ENCODE data around the gene PSD2. TPM values are rescaled to one million over a fixed set of nuclear protein-coding genes. Genes with fewer than 3 reads are reported as not detected.

The PSD2 gene
- total RNA-seq, 1 donor from 2014 or later: 0.52 TPM

DNA sequence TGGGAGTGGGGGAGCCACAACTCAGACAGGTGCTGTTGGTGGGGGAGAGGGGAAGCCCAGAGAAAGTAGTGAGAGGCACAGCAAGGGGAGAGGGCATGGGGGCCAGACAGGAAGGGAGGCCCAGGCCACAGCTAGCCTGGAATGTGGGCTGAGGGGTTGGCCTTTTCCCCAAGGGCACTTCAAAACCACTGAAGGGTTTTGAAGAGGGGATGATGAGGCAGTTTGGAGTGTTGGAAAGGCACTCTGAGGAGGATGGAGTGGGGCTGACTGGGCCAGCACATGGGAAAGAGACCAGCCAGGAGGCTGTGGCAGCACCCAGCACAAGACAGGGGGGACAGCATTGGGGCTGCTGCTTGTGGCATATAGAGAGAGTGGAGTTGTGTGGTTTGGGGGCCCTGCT, 3.8 kb downstream of the PSD2 start:
- H3K4me3 ChIP-seq (ENCODE audit: low read length in 3 of 3): no peak overlapping the region
- no peak overlapping the region for H3K9ac ChIP-seq (ENCODE audit: low read depth in 1 of 3, low read length in 3 of 3)
- H3K9me3 ChIP-seq (ENCODE audit: control insufficient read depth in 3 of 3, low read length in 3 of 3): no peaks in the 10 kb centered on the region
- no peaks in the 10 kb centered on the region for H3K4me1 ChIP-seq (ENCODE audit: control insufficient read depth in 3 of 3, insufficient read depth in 3 of 3, low read length in 3 of 3)
- no peak overlapping the region for H3K27ac ChIP-seq (ENCODE audit: low read depth, low read length)
- H3K36me3 ChIP-seq (ENCODE audit: control insufficient read depth in 3 of 3, insufficient read depth in 3 of 3, low read length in 3 of 3): no peaks in the 10 kb centered on the region
- peaks cover 51 to 63% (median 62%) of the 10 kb centered on the region in 3 donors for H3K27me3 ChIP-seq (ENCODE audit: control insufficient read depth in 3 of 3, insufficient read depth in 3 of 3, low read length in 3 of 3)

DNA sequence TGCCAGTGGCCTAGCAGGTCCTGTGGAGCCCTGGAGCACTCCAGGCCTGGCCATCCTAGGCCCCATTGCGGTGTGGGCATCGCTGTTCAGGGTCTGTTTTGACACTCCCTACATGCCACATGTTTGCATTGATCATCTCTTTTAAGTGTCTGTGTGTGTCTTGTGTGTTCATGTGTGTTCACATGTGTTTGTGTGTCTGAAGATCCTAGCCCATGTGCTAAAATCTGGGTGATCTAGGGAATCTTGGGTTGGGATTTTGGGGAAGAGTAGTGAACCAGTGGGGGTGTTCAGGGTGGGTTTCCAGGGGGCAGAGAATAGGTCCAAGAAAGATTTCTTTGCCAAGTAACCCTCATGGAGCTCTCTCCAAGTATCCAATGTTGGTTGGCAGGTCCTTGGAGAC, 8.4 kb downstream of the PSD2 start:
- Histone ChIP-seq H3K9ac (ENCODE audit: low read depth in 1 of 3, low read length in 3 of 3) (no peak overlapping the region), H3K4me1 (ENCODE audit: control insufficient read depth in 3 of 3, insufficient read depth in 3 of 3, low read length in 3 of 3) (no peaks in the 10 kb centered on the region), H3K27me3 (ENCODE audit: control insufficient read depth in 3 of 3, insufficient read depth in 3 of 3, low read length in 3 of 3) (peaks cover 22 to 39% (median 37%) of the 10 kb centered on the region in 3 donors), H3K9me3 (ENCODE audit: control insufficient read depth in 3 of 3, low read length in 3 of 3) (no peaks in the 10 kb centered on the region), H3K27ac (ENCODE audit: low read depth, low read length) (no peak overlapping the region), H3K4me3 (ENCODE audit: low read length in 3 of 3) (no peak overlapping the region), H3K36me3 (ENCODE audit: control insufficient read depth in 3 of 3, insufficient read depth in 3 of 3, low read length in 3 of 3) (no peaks in the 10 kb centered on the region)

DNA sequence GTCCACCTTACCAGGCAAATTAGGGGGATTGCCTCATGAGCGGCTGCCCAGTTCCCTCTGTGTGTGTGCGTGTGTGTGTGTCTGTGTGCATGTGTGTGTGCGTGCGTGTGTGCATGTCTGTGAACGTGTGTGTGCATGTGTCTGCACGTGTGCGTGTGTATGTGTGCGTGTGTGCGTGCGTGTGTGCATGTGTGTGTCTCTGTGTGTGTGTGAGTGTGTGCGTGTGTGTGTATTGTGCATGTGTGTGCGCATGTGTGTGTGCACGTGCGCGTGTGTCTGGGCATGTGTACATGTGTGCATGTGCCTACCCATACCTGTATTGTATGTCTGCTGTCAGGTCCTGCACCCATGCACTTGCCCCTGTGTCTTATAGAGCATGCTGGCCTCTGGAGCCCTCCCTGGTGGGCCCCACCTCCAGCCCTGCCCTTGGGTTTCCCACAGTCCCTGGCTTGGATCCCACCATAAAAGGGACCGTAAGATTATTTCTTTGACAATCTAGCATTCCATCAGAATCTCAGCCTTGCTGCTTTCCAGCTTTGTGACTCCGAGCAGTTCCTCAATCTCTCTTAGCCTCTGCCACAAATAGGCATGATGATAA, 9.3 kb downstream of the PSD2 start:
- Histone ChIP-seq H3K9ac (ENCODE audit: low read depth in 1 of 3, low read length in 3 of 3) (no peak overlapping the region), H3K4me3 (ENCODE audit: low read length in 3 of 3) (no peak overlapping the region), H3K27ac (ENCODE audit: low read depth, low read length) (no peak overlapping the region), H3K9me3 (ENCODE audit: control insufficient read depth in 3 of 3, low read length in 3 of 3) (no peaks in the 10 kb centered on the region), H3K27me3 (ENCODE audit: control insufficient read depth in 3 of 3, insufficient read depth in 3 of 3, low read length in 3 of 3) (peaks cover 19 to 33% (median 28%) of the 10 kb centered on the region in 3 donors), H3K36me3 (ENCODE audit: control insufficient read depth in 3 of 3, insufficient read depth in 3 of 3, low read length in 3 of 3) (no peaks in the 10 kb centered on the region), H3K4me1 (ENCODE audit: control insufficient read depth in 3 of 3, insufficient read depth in 3 of 3, low read length in 3 of 3) (no peaks in the 10 kb centered on the region)

DNA sequence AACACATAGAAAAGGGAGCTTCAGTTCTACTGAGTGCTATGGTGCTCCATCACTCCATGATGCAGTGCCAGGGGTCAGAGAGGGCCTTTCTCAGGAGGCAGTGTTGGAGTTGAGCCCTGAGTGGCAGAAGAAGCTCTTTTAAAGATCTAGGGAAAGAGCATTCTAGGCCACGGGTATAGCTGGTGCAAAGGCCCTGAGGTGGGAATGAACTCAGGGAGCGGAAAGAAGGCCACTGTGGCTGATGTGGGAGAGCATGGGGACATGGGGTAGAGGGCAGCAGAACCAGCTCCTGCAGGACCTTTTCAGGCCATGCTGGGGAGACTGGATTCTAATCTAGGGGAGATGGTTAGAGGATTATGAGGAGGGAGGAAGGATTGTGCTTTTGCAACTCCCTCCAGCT, 9.9 kb downstream of the PSD2 start:
- Histone ChIP-seq H3K27me3 (ENCODE audit: control insufficient read depth in 3 of 3, insufficient read depth in 3 of 3, low read length in 3 of 3) (peaks cover 13 to 27% (median 25%) of the 10 kb centered on the region in 3 donors), H3K9ac (ENCODE audit: low read depth in 1 of 3, low read length in 3 of 3) (no peak overlapping the region), H3K36me3 (ENCODE audit: control insufficient read depth in 3 of 3, insufficient read depth in 3 of 3, low read length in 3 of 3) (no peaks in the 10 kb centered on the region), H3K27ac (ENCODE audit: low read depth, low read length) (no peak overlapping the region), H3K9me3 (ENCODE audit: control insufficient read depth in 3 of 3, low read length in 3 of 3) (no peaks in the 10 kb centered on the region), H3K4me1 (ENCODE audit: control insufficient read depth in 3 of 3, insufficient read depth in 3 of 3, low read length in 3 of 3) (no peaks in the 10 kb centered on the region), H3K4me3 (ENCODE audit: low read length in 3 of 3) (no peak overlapping the region)

DNA sequence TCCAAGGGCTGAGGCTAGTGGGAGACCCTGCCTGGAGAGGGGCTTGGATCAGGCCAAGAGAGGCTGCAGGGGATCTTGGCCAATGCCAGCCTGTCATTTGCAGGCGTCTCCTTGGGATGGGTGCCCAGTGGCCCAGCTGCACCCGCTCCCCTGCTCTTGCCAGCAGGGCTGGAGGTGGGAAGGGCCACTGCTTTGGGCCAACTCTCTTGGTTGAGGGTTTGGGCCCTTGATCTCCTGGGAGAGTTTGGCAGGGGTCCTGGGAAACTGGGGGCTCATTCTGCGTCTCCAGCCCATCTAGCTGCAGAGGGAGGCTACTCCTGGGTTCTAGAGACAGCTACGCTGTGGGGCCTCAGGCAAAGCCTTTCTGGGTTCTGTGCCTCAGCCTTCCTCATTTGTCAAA, 10.5 kb downstream of the PSD2 start:
- H3K27ac ChIP-seq (ENCODE audit: low read depth, low read length): no peak overlapping the region
- peaks cover 12 to 26% (median 24%) of the 10 kb centered on the region in 3 donors for H3K27me3 ChIP-seq (ENCODE audit: control insufficient read depth in 3 of 3, insufficient read depth in 3 of 3, low read length in 3 of 3)
- H3K36me3 ChIP-seq (ENCODE audit: control insufficient read depth in 3 of 3, insufficient read depth in 3 of 3, low read length in 3 of 3): no peaks in the 10 kb centered on the region
- no peak overlapping the region for H3K9ac ChIP-seq (ENCODE audit: low read depth in 1 of 3, low read length in 3 of 3)
- H3K4me1 ChIP-seq (ENCODE audit: control insufficient read depth in 3 of 3, insufficient read depth in 3 of 3, low read length in 3 of 3): no peaks in the 10 kb centered on the region
- H3K9me3 ChIP-seq (ENCODE audit: control insufficient read depth in 3 of 3, low read length in 3 of 3): no peaks in the 10 kb centered on the region
- H3K4me3 ChIP-seq (ENCODE audit: low read length in 3 of 3): no peak overlapping the region

DNA sequence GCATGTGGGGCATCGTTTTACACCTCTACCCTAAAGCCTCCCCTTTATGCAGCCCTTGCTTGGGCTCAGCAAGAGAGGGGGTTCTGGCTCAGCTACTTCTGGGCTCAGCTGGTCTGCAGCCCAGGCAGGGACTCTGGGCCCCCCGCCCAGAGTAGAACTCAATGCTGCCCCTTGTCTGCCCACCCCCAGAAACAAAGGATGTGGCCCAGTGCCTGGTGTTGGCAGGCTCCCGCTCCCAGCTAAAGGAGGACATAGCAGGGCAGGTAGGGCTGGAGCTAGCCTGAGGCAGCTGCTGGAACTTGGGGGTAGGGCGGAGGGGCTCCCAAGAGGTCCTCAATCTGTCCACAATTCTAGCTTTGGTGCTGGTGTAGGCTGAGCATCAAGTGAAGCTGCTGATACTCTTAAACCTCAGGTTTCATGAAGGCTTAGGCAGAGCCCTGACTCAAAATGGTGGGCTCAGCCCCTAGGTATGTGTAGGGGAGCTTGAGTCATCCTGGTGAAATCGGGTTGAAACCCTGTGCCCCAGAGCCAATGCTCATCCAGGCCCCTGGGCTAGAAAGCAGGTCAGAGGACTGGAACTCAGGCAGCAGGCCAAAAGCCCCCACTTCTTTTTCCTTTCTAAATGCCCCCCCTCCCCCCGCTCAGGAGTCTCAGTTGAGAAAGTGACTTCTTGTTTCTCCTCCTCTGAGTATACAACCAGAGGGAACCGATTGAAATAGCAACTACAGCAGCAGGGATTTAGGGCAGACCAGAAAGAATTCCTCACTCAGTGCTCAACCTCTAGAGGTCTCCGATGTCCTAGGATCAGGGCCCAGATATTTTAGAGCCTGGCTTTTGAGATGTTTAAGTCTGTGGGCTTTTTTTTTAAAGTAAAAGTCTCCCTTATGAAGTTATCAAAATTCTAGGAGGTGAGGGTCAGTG, 11.4 kb downstream of the PSD2 start:
- H3K4me1 ChIP-seq (ENCODE audit: control insufficient read depth in 3 of 3, insufficient read depth in 3 of 3, low read length in 3 of 3): no peaks in the 10 kb centered on the region
- no peak overlapping the region for H3K4me3 ChIP-seq (ENCODE audit: low read length in 3 of 3)
- H3K27me3 ChIP-seq (ENCODE audit: control insufficient read depth in 3 of 3, insufficient read depth in 3 of 3, low read length in 3 of 3): peaks cover 7 to 18% (median 16%) of the 10 kb centered on the region in 3 donors
- no peak overlapping the region for H3K9ac ChIP-seq (ENCODE audit: low read depth in 1 of 3, low read length in 3 of 3)
- H3K9me3 ChIP-seq (ENCODE audit: control insufficient read depth in 3 of 3, low read length in 3 of 3): no peaks in the 10 kb centered on the region
- no peak overlapping the region for H3K27ac ChIP-seq (ENCODE audit: low read depth, low read length)
- H3K36me3 ChIP-seq (ENCODE audit: control insufficient read depth in 3 of 3, insufficient read depth in 3 of 3, low read length in 3 of 3): no peaks in the 10 kb centered on the region

DNA sequence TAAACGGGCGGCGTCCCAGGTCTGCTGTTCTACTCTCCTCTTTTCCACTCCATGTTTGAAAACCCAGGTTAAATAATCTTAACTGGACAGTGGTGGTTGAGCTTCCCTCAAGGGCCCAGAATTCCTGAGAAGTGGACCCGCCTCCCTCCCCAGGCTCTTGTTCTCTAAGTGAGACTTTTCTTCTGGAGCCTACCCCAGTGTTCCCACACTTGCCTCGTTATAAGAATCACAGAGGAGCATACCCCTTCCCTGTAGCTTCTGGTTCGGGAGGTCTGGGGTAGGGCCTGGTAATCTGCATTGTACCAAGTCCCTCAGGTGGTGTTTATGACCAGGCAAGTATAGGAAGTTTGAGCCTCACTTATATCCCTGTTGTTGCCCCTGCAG, 12.0 kb downstream of the PSD2 start:
- no peak overlapping the region for H3K27ac ChIP-seq (ENCODE audit: low read depth, low read length)
- H3K4me1 ChIP-seq (ENCODE audit: control insufficient read depth in 3 of 3, insufficient read depth in 3 of 3, low read length in 3 of 3): no peaks in the 10 kb centered on the region
- H3K36me3 ChIP-seq (ENCODE audit: control insufficient read depth in 3 of 3, insufficient read depth in 3 of 3, low read length in 3 of 3): no peaks in the 10 kb centered on the region
- H3K27me3 ChIP-seq (ENCODE audit: control insufficient read depth in 3 of 3, insufficient read depth in 3 of 3, low read length in 3 of 3): peaks cover 7 to 16% (median 16%) of the 10 kb centered on the region in 3 donors
- H3K9me3 ChIP-seq (ENCODE audit: control insufficient read depth in 3 of 3, low read length in 3 of 3): no peaks in the 10 kb centered on the region
- H3K9ac ChIP-seq (ENCODE audit: low read depth in 1 of 3, low read length in 3 of 3): no peak overlapping the region
- no peak overlapping the region for H3K4me3 ChIP-seq (ENCODE audit: low read length in 3 of 3)

DNA sequence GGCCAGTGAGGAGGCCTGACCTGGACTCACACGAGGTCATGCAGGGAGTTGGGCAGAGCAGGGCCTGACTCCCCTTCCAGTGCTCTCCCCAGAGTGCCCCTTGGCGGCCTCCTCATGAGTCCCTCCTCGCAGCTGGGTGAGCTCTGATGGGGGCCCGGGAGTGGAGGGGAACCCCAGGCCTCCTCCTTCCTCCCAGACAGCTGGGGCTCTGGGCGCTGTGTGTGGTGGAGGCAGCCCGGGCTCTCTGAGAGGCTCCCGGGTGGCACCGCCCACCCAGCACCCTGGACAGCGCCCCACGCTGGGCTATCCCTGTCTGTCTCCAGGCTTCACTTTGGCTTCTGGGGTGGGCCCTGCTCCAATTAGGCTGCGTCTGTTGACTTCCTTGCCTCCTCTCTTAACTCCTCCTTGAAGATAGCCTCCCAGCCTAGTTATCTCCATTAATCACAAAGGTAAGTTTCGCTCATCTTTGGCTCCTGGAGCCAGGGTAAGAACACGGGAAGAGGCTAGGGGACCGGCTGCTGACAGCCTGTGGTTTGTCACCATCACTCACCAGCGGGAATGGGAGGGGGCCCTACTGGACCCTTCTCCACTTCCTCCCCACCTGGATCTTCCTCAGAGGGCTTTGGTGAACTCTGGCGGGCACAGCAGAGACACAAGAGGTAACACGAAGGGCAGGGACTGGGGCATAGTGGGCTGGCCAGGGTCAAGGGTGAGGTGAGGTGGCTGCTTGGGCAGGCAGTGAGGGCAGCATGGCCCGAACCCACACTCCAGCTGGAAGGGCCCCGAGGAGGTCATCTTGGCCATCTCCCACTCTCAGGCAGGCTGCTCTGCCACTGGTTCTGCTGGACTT, 13.1 kb downstream of the PSD2 start:
- Histone ChIP-seq H3K4me1 (ENCODE audit: control insufficient read depth in 3 of 3, insufficient read depth in 3 of 3, low read length in 3 of 3) (no peaks in the 10 kb centered on the region), H3K9ac (ENCODE audit: low read depth in 1 of 3, low read length in 3 of 3) (no peak overlapping the region), H3K4me3 (ENCODE audit: low read length in 3 of 3) (no peak overlapping the region), H3K9me3 (ENCODE audit: control insufficient read depth in 3 of 3, low read length in 3 of 3) (no peaks in the 10 kb centered on the region), H3K27me3 (ENCODE audit: control insufficient read depth in 3 of 3, insufficient read depth in 3 of 3, low read length in 3 of 3) (peaks cover 4 to 6% (median 5%) of the 10 kb centered on the region in 3 donors), H3K27ac (ENCODE audit: low read depth, low read length) (no peak overlapping the region), H3K36me3 (ENCODE audit: control insufficient read depth in 3 of 3, insufficient read depth in 3 of 3, low read length in 3 of 3) (no peaks in the 10 kb centered on the region)

DNA sequence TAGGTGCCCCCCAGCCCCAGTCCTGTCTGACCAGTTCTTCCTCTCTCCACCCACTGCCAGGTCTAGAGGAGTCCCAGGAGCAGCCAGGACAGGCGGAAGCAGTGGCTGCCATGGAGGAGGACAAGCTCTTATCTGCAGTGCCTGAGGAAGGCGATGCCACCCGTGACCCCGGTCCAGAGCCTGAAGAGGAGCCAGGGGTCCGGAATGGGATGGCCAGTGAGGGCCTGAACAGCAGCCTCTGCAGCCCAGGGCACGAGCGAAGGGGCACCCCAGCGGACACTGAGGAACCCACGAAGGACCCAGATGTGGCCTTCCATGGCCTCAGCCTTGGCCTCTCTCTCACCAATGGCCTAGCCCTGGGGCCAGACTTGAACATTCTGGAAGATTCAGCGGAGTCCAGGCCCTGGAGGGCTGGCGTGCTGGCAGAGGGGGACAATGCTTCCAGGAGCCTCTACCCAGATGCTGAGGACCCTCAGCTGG, 13.8 kb downstream of the PSD2 start:
- Histone ChIP-seq H3K4me3 (ENCODE audit: low read length in 3 of 3) (no peak overlapping the region), H3K4me1 (ENCODE audit: control insufficient read depth in 3 of 3, insufficient read depth in 3 of 3, low read length in 3 of 3) (no peaks in the 10 kb centered on the region), H3K27ac (ENCODE audit: low read depth, low read length) (no peak overlapping the region), H3K36me3 (ENCODE audit: control insufficient read depth in 3 of 3, insufficient read depth in 3 of 3, low read length in 3 of 3) (no peaks in the 10 kb centered on the region), H3K27me3 (ENCODE audit: control insufficient read depth in 3 of 3, insufficient read depth in 3 of 3, low read length in 3 of 3) (peaks cover 4 to 5% (median 5%) of the 10 kb centered on the region in 3 donors), H3K9me3 (ENCODE audit: control insufficient read depth in 3 of 3, low read length in 3 of 3) (no peaks in the 10 kb centered on the region), H3K9ac (ENCODE audit: low read depth in 1 of 3, low read length in 3 of 3) (no peak overlapping the region)

Data from skeletal muscle tissue (tissue), 4 donors.